ENCODE results near the gene DEPP1.
"Not testable (repeated sequence)": the region's sequence is repeated elsewhere in the genome, so short reads cannot be mapped to it uniquely, and the experiment has no call there.

The DEPP1 gene, protein sequence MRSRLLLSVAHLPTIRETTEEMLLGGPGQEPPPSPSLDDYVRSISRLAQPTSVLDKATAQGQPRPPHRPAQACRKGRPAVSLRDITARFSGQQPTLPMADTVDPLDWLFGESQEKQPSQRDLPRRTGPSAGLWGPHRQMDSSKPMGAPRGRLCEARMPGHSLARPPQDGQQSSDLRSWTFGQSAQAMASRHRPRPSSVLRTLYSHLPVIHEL

DNA sequence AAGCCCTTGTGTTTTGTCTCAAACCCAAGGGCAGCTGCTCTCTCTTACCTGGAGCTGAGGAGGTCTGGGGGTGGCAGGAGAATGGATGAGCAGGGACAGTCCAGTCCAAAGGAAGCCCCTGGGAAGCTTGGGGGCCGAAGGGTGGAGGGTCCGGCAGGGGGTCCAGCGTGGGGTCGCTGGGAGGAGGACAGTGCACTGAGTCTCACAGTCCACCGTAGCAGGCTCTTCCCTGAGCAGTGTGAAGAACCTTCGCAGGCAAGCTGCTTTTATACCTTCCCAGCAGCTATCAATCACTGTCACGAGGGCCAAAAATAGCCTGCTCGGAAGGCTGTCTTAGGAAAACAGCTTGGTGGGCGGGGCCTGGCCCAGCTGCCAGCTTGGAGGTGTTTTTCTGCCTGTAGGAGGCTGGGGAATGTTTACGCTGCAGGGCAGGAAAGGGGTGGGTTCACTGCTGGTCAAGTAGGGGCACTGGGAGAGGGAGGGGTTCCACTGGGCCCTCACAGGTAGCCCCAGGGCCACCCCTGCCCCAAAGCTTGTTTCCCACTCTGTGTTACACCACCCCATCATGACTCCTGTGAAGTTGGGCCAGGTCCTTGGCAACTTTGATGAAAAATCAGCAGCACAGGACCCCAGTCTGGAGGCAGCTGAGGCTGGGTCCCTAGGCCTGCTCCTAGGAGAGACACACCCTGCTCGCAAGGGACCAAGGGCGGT lies at the start of gene DEPP1:
Gene DEPP1, minus strand, starts transcription at position 240 of the 711 bp plus-strand sequence. CDS start 779 bp downstream, outside the sequence.
- no peak for DNase-seq

DNA sequence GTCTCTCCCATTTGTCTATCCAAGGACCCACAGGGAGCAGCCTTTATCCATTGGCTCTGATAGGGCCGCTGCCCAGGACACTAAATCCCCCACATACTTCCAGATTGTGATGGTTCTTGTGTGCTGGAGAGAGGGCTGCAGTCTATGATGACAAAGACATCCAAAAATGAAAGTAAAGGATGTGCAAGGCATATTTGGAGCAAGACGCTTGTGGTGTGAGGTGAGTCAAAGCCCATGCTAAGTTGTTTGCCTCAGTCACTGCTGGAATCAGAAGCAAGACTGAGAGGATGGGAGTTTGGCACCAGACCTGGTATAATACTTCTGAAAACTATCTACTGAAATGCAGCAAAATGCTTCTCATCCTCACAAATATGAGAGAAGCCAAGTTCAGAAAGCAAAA lies 44.8 kb upstream of the DEPP1 start:
- DNase-seq = no peak

DNA sequence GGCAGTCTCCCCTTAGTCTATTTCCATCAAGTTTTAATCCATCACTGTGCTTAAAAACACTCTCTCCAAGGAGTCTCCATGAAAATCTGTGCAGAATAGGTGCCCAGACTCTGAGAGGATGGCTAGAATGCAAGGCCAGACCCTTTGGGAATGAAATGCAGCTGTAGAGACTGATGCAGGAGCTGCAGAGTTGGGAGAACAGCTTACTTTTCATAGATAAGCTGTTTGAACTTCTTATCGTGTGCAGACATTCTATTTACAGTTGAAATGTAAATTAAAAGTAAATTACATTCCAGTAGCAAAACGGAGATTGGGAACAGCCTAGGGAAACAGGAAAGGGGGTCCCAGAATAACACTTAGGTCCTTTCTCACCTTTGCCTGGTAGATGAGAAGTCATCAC lies 37.0 kb upstream of the DEPP1 start:
- DNase-seq = no peak

DNA sequence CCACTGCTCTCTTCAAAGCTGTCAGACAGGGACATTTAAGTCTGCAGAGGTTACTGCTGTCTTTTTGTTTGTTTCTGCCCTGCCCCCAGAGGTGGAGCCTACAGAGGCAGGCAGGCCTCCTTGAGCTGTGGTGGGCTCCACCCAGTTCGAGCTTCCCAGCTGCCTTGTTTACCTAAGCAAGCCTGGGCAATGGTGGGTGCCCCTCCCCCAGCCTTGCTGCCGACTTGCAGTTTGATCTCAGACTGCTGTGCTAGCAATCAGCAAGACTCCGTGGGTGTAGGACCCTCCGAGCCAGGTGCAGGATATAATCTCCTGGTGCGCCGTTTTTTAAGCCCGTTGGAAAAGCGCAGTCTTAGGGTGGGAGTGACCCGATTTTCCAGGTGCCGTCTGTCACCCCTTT lies 35.9 kb upstream of the DEPP1 start:
- not testable (repeated sequence) for DNase-seq

DNA sequence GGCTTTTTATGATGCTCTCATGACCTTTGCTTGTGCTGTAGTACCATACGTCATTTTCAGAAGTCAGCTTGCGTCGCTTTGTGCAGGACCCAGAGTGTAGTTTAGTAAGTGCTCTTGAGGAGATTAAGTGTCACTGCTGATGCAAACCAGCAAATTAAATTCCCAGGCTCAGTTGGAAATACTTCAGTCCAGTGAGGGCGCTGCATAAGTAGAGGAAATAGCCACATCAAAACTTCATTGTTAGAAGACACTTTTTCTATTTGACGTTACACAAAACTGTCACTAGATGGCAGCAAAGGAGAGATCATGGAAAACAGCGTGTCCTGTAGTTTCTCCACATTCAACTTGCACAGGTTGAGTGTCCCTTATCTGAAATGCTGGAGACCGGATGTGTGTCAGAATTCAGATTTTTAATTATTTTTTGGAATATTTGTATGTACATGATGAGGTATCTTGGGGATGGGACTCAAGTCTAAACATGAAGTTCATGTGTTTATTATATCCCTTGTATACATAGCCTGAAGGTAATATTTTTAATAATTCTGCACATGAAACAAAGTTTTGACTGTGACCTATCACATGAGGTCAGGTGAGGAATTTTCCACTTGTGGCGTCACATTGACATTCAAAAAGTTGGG lies 30.0 kb upstream of the DEPP1 start:
- DNase-seq = peak; percentile 70

DNA sequence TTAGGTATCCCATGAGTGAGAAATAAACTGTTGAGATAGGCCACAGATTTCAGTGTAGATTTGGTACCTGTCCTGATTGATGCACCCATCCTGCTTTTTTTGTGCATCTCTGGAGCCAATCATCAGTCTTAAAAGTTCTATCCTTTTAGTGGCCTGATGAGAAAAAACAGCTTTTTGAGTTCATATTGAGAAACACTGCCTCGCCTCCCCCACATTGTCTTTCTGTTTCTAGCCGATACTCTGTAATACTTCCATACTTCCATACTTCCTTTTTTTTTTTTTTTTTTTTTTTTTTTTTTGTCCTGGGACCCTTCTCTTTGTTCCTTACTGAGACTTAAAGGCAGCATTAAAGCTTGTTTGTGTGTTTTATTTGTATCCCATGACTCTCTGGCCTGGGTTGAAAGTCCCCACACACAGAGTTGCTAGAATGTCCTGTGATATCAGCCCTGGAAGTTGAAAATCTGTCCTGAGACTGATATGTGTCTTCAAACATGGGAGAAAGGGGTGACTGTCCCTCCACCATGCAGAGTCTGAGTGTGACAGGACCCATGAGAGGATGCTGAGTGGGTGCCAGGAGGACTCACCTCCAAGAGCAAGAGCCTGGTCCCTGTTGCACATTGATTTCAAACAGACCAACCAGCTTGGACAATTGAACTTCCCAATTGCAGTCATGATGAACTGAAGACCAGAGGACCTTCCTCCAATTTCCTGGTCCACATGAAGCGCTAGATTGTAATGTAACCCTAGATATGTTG lies 27.8 kb upstream of the DEPP1 start:
- no peak for DNase-seq

DNA sequence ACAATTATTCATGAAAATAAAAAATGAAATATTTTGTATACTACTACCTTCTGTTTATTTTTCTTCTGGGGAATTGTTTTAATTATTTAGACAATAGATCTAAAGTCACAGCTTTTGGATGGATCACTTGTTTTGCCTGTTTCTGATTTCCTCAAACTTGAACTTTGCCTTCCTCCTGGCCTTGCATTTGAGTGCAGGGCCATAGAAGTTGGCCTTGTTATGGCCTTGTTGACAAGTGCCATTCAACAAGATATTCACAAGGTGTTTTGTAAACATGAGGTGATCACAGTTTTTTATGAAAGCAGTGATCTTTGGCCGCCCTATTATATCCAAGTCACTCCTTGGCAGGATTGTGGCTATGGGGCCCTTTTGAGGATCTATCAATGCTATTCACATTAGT lies 26.7 kb upstream of the DEPP1 start:
- no peak for DNase-seq

DNA sequence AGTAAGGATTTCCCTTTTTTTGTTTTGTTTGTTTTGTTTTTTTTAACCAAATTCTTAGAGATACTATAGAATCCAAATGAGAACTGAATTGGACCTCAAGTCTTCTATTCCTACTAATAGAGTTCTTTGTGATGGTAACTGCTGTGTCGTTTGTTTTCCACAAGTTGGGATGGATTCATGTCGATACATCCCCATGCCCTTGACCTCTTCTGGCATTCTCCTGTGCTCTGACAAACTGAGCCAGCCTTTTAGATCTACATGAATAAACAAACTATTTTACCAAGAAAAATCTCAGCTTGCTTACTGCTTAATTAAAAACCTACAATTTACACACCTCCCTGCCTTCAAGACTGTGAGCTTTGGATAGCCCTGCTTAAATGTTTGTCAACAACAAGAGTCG lies 26.1 kb upstream of the DEPP1 start:
- no peak for DNase-seq

DNA sequence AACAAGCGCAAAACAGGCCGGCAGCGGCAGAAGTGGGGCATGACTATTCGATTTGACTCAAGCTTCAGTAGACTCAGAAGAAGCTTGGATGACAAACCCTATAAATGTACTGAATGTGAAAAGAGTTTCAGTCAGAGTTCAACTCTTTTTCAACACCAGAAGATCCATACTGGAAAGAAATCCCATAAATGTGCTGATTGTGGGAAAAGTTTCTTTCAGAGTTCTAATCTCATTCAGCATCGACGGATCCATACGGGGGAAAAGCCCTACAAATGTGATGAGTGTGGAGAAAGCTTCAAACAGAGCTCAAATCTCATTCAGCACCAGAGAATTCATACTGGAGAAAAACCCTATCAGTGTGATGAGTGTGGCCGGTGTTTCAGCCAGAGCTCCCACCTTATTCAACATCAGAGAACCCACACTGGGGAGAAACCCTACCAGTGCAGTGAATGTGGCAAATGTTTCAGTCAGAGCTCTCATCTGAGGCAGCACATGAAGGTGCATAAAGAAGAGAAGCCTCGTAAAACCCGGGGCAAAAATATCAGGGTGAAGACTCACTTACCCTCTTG lies 24.9 kb upstream of the DEPP1 start:
- DNase-seq = no peak

DNA sequence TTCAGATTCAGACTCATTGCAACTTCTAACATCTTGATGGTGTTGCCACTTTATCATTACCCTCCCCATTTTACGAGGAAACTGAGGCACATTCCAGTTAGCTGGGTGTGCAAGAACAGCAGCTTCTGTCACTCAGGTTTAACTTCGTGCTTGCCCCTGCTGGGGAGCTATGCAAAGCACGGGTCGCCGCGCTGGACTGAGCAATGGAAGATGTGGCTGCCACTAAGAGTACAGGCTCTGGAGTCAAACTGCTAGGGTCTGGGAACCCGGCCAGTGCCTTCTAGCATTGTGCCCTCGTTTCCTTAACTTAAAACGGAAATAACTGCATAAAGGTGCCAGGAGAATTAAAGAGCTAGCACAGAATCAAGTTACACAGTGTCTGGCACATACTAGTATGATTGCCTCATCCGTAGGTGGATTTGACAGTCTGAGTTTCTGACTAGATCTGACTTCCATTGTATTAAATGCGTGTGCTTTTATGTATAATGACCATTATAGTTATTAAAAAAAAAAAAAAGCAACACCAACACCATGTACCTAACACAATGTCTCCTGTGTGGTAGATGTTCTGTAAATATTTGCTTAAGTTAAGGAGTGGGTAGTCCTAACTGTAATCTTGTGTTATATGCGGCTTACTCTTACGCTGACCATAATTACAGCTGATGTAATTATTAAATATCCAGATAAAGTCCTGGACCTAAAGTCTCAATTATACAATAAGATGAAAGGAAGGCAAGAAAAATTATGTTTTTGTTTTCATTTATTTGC lies 23.0 kb upstream of the DEPP1 start:
- DNase-seq = no peak

DNA sequence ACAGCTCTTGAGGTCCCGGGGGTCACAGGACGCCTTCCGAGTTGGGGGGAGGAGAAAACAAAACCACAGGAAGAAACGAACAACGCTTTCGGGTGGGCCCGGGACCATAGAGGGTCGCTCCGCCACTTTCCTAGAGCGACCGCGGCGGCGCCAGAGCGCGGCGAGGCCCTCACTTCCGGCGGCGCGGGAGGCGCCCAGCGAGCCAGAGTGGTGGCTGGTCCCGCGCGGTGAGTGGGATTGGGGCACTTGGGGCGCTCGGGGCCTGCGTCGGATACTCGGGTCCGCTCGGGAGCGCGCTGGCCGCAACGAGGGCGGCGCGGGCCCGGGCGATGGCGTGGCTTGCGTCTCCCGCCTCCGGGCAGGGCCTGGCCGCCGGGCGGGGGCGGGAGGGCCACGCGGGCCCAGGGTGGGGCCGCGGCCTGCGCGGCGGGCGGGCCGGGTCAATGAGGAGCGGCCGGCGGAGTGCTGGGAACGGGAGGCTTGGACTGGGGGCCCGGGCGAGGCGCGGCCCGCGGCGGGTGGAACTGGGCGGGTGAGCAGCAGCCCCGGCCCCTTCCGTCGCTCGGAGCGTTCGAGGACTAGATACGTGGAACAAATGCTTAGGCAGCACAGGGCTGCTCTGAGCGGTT lies 22.3 kb upstream of the DEPP1 start, which contains the start of gene ZNF22:
Gene ZNF22, plus strand, starts transcription at position 172 of the 629 bp plus-strand sequence. CDS start 2,446 bp downstream, outside the sequence.
- no peak for DNase-seq

DNA sequence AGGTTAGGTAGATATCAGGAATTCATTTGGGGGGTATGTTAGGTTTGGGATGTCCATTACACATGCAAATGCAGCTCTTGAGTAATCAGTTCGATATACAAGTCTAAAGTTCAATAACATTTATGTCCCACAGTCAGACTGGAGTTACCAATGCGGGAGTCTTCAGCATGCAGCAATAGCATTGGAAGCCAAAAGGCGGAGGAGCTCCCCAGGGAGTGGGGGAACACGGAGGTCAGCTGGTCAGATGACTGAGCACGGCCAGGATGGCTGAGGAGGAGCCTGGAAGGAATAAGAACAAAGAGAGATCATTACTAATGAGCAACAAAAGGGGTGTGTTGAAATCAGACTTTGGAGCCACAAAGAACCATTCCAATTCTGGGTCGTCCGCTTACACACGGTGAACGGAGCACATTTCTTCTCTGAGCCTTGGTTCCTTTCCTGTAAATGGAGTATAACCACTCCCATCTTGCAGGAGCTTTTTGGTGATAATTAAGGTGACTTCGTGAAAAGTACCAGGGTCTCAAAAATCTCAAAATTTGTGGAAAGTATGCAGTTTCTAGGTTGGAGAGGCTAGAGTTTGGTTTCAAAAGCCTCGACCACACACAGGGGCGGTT lies 21.6 kb upstream of the DEPP1 start:
- DNase-seq = no peak

DNA sequence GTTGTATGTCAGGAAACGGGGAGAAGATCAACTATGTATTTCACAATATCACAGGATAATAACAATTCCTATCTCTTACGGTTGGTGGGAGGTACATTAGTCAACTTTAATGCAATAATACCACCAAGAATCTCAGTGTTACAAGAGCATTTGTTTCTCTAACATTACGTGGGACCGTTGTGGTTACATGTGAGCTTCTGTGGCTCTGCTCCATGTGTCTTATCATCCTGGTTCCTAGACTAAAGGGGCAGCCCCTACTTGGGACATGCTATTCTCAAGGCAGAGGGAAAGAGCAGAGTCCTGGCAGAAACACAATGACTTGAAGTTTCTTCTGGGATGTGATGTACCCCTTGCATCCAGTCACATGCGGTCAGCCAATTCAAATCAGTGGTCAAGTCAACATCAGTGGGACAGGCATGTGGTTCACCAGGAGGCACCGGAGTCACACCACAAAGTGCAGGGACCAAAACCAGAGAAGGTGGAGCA lies 19.6 kb upstream of the DEPP1 start:
- DNase-seq = no peak

DNA sequence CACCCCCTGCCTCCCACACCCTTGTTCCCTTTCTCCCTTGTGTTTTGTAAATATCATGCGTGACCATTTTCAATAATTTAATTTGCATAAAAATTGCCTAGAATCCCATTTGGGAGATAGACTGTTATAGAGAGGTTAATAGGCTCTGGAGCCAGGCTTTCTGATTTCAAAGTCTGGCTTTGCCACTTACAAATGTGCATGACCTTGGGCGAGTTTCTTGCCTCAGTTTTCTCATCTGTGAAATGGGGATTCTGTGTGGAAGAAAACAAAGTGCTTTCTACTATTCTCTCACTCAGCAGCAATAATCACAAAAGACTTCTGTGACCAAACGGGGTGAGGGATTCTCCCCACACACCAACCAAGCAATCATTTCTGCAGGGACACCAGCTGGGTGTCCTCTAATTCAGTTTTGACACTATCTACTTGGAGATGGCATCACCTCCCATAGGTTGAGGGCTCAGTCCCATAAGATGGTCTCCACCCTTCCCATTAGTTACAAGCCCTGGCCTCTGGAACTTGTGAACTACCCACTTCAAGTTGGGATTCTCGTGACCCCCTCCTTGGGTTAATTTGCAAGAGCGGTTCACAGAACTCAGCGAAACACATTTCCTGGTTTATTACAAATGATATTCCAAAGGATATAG lies 18.6 kb upstream of the DEPP1 start:
- DNase-seq = no peak

DNA sequence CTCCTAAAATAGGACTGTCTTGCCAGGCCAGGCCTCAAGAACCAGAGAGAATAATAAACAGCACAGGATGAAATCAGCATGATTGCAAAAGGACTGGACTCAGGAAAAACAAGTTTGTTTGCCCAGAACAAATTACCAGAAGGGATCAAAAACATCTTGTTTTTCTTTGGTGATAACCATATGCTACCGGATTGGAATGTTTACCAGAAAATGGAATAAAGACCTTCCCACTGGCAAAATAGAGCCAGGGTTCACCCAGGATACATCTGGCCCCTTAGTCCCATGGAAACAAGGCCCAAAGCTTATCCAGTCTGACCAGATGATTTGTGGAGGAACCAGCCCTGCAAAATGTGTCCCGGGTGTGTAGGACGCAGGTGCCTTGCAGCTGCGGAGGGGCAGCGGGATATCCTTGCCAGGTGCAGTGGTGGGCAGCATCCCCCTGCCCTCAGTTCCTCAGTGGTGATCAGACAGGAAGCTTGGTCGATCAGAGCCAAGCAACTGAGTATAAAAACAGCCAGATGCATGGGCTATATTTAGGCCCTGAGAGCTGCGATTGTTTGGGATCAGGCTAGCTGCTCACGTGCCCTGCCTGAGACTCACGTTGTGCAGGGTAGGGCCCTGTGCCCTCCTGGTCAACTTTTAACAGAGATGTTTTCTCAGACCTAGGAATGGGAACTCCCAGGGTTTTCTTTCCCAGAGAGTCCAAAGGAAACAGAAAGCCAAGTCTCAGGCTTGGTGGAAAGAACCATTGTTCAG lies 17.5 kb upstream of the DEPP1 start:
- no peak for DNase-seq

DNA sequence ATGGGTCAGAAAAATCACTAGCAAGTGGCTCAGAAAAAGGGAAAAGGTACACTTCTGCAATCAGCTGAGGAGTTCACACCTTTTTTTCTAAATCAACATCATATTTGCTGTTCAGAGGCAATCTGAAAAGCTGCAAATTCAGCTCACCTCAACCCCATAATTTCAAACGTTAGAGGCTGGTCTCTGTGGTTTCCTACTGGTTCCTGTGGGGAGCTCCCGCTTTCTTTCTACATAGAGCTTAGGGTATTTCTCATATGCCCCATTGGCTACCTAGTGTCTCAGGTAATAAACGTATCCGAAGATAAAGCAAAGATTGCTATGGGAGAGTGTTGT lies 16.9 kb upstream of the DEPP1 start:
- DNase-seq = no peak

DNA sequence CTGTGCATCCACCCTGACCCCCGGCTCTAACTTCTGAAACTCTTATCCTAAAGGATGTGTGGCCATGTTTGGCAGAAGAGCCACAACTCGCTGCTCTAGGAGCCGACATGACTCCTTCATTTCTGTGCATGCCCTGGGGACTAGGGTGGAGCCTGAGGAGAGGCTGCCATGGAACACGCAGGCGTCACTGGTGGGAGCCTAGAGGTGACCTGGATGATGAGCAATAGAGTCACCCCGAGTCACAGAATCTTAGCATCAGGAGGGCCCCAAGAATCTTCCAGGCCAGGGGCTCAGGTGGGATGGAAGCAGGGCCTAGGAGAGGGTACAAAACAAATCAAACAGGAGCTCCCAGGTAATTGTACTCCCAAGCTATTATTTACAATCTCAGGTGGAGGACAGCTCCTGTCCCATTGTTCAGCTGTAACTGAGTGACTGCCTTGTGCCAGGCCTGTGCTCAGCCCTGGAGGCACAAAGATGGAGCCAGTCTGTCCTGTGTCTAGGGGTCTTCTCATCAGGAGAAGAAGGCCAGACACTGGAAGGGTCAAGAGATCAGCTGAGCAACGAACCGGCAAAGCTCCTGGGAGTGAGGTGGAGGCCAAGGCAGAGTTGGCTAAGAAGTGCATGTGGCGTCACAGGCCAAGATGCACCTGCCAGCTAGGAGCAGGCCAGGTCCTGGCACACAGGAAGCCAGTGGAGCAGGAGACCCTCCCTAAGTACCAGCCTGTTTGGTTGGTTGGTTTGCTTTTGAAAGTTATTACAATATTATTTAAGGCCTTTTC lies 16.3 kb upstream of the DEPP1 start:
- DNase-seq = no peak

DNA sequence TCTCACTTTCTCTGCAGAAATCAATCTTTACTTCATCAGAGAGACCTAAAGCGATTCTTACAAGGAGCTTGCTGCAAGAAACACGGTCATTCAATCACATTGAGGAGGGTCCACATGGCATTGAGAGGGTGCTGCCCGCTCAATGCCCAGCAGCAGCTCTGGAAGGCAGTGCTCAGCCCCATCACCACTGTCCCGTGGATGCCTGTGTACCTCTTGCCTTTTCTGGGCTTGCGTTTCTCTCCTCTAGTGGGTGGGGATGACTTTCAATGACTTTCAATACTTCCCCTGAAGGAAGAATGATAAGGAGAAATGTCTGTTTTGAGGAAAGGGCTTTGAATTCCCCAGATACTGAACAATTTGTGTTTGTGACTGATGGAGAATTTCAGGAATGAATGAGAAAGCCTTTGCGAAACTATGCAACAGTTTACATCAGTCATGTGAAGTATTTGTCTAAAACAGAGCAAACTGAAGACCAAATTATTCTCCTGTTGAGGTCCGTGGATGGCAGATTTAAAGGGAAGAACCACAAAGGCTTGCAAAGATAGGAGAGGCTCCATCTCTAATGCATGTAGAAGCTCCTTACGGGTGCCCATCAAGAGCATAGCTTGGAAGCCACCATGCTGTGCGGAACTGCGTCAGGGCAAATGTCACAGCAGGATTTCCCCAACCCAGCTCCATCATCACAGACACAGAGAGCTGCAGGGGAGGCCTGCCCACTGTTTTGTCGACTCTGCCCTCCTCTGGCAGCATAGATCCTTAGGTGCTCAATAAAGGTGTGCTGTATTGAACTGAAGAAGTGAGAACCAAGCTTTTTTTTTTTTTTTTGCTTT lies 15.5 kb upstream of the DEPP1 start:
- DNase-seq = no peak

Measured in amniotic stem cell (primary cell).